Endothelial cell of umbilical vein (primary cell): Measurements from ENCODE around the gene NAA40. TPM values are rescaled to one million over a fixed set of nuclear protein-coding genes. Genes with fewer than 3 reads are reported as not detected.

Source experiments
- BruUV-seq: library from RNA; stranded (reverse); fragments of 400-500 nt; replicated peaks from 2 replicates; lab custom pipeline; 2021; lab: Mats Ljungman, UMichigan
- CTCF ChIA-PET: fragments of 300-600, 350-600 bp; sonication (Branson Sonifier 250); formaldehyde crosslinking; loops from one replicate; lab custom pipeline; 2021; ENCODE audit warnings: antibody characterized with exemption, inconsistent platforms; lab: Charles Lee
- POLR2A ChIA-PET: fragments of 300-600, 350-600 bp; sonication (Branson Sonifier 250); formaldehyde crosslinking; loops from one replicate; lab custom pipeline; 2021; ENCODE audit warnings: antibody characterized with exemption, inconsistent platforms; lab: Charles Lee
- DNase-seq: peaks from one replicate; pipeline ENCODE4 v3.0.0-alpha.2; 2011; ENCODE audit warnings: low read depth, low spot score
- FAIRE-seq: peaks from 2 replicates; lab custom pipeline; 2011; peaks lifted over from hg19 to GRCh38; lab: Jason Lieb, UNC
- H2AFZ ChIP-seq: 2 replicates; pipeline ENCODE4 v1.6.0; 2012; ENCODE audit warnings: low read depth, low read length, control low read depth, inconsistent platforms
- H3K27ac ChIP-seq: 2 replicates; pipeline ENCODE4 v1.5.1; 2011; ENCODE audit warnings: low read depth, mild to moderate bottlenecking, control low read depth, low read length, moderate library complexity; ENCODE audit not compliant: insufficient read depth
- H3K27me3 ChIP-seq, 2 experiments: 2 replicates each; pipeline versions ENCODE4 v1.6.0 to v1.6.1; 2011; ENCODE audit warnings: low read length in 2 of 2, mixed read lengths in 1 of 2; ENCODE audit not compliant: control insufficient read depth in 2 of 2, insufficient read depth in 2 of 2
- H3K36me3 ChIP-seq, 2 experiments: 2 replicates in 1 of 2; 3 replicates in 1 of 2; pipeline ENCODE4 v1.5.1; 2011; ENCODE audit warnings: low read length in 2 of 2, mild to moderate bottlenecking in 1 of 2, moderate library complexity in 1 of 2; ENCODE audit not compliant: control insufficient read depth in 2 of 2, insufficient read depth in 2 of 2; ENCODE audit errors: extremely low read depth in 1 of 2
- H3K4me1 ChIP-seq: 3 replicates; pipeline ENCODE4 v1.5.1; 2011; ENCODE audit warnings: mild to moderate bottlenecking, low read length; ENCODE audit not compliant: control insufficient read depth, insufficient read depth; ENCODE audit errors: extremely low read depth
- H3K4me2 ChIP-seq: 2 replicates; pipeline ENCODE4 v1.6.1; 2011; ENCODE audit warnings: low read length, control low read depth, mixed read lengths; ENCODE audit not compliant: insufficient read depth
- H3K4me3 ChIP-seq, 3 experiments: fragments of 200-600 bp in 1 of 3; sonication (generic), shearing (Covaris generic) in 1 of 3; replicated peaks in 1 of 3; 2 replicates each; pipeline ENCODE4 v1.5.1; 2011 to 2016; ENCODE audit warnings: control low read depth in 3 of 3, low read length in 3 of 3, mild to moderate bottlenecking in 2 of 3, inconsistent platforms in 1 of 3, low read depth in 1 of 3, moderate library complexity in 1 of 3; ENCODE audit not compliant: insufficient read depth in 1 of 3
- H3K79me2 ChIP-seq: 2 replicates; pipeline ENCODE4 v1.6.0; 2012; ENCODE audit warnings: low read length, inconsistent platforms; ENCODE audit not compliant: control insufficient read depth, insufficient read depth
- H3K9ac ChIP-seq: replicated peaks from 2 replicates; pipeline ENCODE3; 2011; ENCODE audit warnings: low read length, control low read depth; ENCODE audit not compliant: insufficient read depth; ENCODE audit errors: extremely low read depth
- H3K9me1 ChIP-seq: replicated peaks from 3 replicates; pipeline ENCODE4 v1.6.0; 2011; ENCODE audit warnings: mild to moderate bottlenecking, low read length; ENCODE audit not compliant: control insufficient read depth, insufficient read depth; ENCODE audit errors: extremely low read depth
- H3K9me3 ChIP-seq: replicated peaks from 2 replicates; pipeline ENCODE4 v1.5.1; 2012; ENCODE audit warnings: low read length, inconsistent platforms; ENCODE audit not compliant: control insufficient read depth, insufficient read depth
- H4K20me1 ChIP-seq: replicated peaks from 2 replicates; pipeline ENCODE3; 2011; ENCODE audit warnings: mild to moderate bottlenecking, low read length; ENCODE audit not compliant: control insufficient read depth, insufficient read depth; ENCODE audit errors: extremely low read depth
- CTCF ChIP-seq, 2 donors: IDR thresholded peaks; 1 replicate in 1 of 2; 2 replicates in 1 of 2; pipeline ENCODE4 v1.5.1; 2011; ENCODE audit warnings: low read length in 2 of 2, mild to moderate bottlenecking in 2 of 2, moderate library complexity in 2 of 2, control low read depth in 1 of 2, inconsistent platforms in 1 of 2, low read depth in 1 of 2; ENCODE audit not compliant: insufficient read depth in 1 of 2; ENCODE audit errors: extremely low read depth in 1 of 2
- EZH2 ChIP-seq: IDR thresholded peaks from 2 replicates; pipeline ENCODE4 v1.6.1; 2012; ENCODE audit warnings: borderline replicate concordance, low read depth, mild to moderate bottlenecking, moderate library complexity, low read length, inconsistent platforms; ENCODE audit not compliant: severe bottlenecking
- FOS ChIP-seq: IDR thresholded peaks from 2 replicates; pipeline ENCODE4 v1.6.1; 2011; ENCODE audit warnings: mild to moderate bottlenecking, low read length, moderate library complexity, borderline replicate concordance; ENCODE audit not compliant: insufficient read depth
- GATA2 ChIP-seq: IDR thresholded peaks from 2 replicates; pipeline ENCODE4 v1.7.0; 2011; ENCODE audit warnings: low read depth, mild to moderate bottlenecking, moderate library complexity, mixed read lengths, low read length; ENCODE audit not compliant: insufficient read length, insufficient read depth
- JUN ChIP-seq: IDR thresholded peaks from 2 replicates; pipeline ENCODE4 v1.6.1; 2011; ENCODE audit warnings: borderline replicate concordance, low read depth; ENCODE audit not compliant: insufficient read length, insufficient read depth
- MAX ChIP-seq: IDR thresholded peaks from 2 replicates; pipeline ENCODE4 v1.6.1; 2011; ENCODE audit not compliant: insufficient read depth, insufficient read length
- dilution Hi-C: fragments of 300-500 bp; cut with MboI; formaldehyde crosslinking; loops from one replicate; pipeline ENCODE4 v1.15.0; 2019; ENCODE audit warnings: low sequenced_read_pairs; ENCODE audit not compliant: extremely low pct_ligation_motif_present
- intact Hi-C: fragments of 100-400 bp; cut with micrococcal nuclease; formaldehyde crosslinking; loops from one replicate; pipeline ENCODE4 v1.10.0; 2022
- polyA plus RNA-seq, 4 experiments: library from polyadenylated mRNA; depleted of rRNA in 3 of 4; stranded (reverse) in 3 of 4; unstranded in 1 of 4; fragments of >200 nt; gene quantifications; 2 replicates each; pipeline versions ENCODE4 v1.2.1 to v1.2.3, GENCODE V29; 2011 to 2012; ENCODE audit warnings: missing spikeins in 1 of 4
- total RNA-seq: library from RNA; stranded (reverse); gene quantifications from 2 replicates; pipeline ENCODE4 v1.2.3, GENCODE V29; 2021

The NAA40 gene
- total and polyA plus RNA-seq, 2 donors (not counting 3 experiments of a cell fraction or from before 2014, with no cell fraction given) = 28.5 to 32.3 TPM

DNA sequence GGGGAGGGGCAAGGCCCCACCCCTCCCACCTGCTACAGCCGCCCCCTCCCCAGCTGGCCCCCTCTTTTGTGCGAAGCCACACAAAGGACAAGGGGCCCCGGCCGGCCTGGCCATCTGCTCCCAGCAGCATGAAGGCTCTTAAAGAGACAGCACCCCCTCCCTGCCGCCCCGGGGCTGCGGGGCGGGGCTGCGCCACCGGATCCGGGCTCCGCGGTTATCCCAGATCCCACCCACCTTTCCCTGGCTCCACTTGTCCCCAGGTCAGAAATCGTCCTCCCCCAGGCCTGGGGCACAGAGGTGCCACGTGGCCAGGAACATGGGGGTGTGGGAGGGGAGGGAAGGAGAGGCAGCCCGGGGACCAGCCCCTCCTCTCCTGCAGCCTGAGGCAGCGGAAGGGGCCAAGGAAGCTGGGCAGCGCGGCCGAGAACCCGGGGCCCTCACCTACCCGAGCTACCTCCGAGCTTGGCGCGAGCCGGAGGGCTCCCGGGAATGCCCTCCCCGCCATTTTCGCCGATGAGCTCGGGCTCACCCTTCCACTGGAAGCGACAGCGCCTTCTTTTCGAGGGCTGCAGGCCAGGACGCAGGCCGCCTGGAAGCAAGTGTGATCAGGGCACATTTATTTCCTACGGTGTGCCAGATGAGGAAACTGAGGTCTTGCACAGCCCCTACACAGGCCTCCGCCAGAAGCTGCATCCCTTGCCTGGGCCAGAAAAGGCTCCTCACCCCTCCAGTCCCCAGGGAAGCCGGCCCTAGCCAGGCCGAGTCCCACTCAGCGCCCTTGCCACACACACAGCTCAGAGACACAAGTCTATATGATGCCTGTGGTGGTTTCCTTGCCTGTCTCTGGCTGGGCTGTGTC, 19.3 kb upstream of the NAA40 start:
- Histone ChIP-seq H3K79me2 (no peaks in the 10 kb centered on the region), H2AFZ (peak overlapping the region; percentile 60), H3K36me3 (no peaks in the 10 kb centered on the region), H4K20me1 (no peaks in the 10 kb centered on the region), H3K9me1 (no peaks in the 10 kb centered on the region), H3K27ac (no peak overlapping the region), H3K9me3 (no peaks in the 10 kb centered on the region), H3K9ac (no peak overlapping the region), H3K4me2 (no peak overlapping the region), H3K4me3 (no peak overlapping the region), H3K27me3 (peaks cover 2 to 4% of the 10 kb centered on the region in 2 experiments), H3K4me1 (peaks cover 7% of the 10 kb centered on the region)
- intact Hi-C loops = loop anchor here (5.0 kb wide), 1 partner anchor 228 kb away; no protein-coding TSS in a partner anchor
- dilution Hi-C loops = no loop called here
- FAIRE-seq (no peak), DNase-seq (no peak)
- BruUV-seq = no TSS peak
- ChIA-PET CTCF (interaction anchor here (1.0 to 3.1 kb wide), 7 partner anchors 9 to 112 kb away, joined by 3 to 11 read pairs (median 6); no protein-coding TSS in a partner anchor), POLR2A (interaction anchor here (0.7 kb wide), 1 partner anchor 81 kb away, joined by 3 read pairs; no protein-coding TSS in a partner anchor)
- TF ChIP-seq EZH2 (no peak), CTCF (IDR thresholded peaks at IDR 0.05; ENCODE audit: extremely low read depth in 1 of 2, insufficient read depth in 1 of 2, low read depth in 1 of 2, low read length in 2 of 2) (no peak), GATA2 (no peak), FOS (no peak), JUN (no peak), MAX (no peak)
